Measurements from ENCODE around the gene XIRP1.

The XIRP1 gene

DNA sequence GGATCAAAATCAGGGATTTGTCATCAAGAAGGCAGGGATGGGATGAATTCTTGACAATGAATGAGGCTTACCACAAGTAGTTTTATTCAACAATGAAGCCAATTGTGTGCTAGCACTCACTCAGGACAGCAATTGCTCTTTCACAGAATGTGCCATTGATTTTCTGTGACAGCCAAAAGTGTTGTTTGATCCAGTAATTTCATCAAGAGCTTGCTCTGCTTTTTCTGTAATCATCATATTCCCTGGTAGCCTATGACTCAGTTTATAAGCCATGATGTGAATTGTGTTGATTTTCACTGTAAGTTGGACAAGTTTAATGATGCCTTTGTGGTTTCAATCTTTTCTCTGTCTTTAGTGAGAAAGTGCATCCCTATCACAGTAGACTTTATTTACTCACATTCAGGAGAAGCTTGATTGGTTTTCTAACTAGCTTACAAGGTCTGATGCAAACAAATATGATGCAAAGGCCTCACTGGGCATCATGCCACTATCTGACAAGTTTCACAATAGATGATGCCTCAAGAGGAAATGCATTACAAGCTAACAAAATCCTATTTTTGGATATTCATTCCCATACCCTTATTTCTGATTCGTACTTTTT lies 25.4 kb downstream of the XIRP1 start:
- DNase-seq (ENCODE audit: low spot score): no peak
- FAIRE-seq: no peak

DNA sequence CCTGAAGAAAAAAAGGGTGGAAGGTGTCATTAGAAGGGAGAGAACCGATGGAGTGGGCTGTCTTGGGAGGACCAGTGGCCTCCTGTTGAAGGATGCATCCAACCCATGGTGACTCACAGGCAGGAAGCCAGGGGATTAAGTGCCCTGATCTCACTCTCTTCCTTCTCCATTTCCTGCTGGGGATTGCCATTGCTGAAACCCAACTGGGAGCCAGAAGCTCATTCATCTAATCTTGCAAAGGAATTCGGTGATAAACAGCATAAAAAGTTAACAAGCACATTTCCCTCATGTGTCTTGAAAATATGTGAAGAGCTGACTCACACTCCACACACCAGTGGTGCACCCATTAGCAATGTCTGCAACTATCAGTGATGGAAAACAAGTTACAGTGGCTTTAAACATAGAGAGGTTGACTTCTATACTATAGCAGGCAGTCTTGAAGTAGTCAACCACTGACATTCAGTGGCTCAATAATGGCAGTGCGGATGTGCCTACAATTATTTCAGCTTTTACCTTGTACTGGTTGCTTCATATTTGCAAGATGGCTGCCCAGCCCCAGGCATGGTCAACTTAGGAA lies 26.2 kb downstream of the XIRP1 start:
- FAIRE-seq (no peak), DNase-seq (ENCODE audit: low spot score) (peak; percentile 75)

DNA sequence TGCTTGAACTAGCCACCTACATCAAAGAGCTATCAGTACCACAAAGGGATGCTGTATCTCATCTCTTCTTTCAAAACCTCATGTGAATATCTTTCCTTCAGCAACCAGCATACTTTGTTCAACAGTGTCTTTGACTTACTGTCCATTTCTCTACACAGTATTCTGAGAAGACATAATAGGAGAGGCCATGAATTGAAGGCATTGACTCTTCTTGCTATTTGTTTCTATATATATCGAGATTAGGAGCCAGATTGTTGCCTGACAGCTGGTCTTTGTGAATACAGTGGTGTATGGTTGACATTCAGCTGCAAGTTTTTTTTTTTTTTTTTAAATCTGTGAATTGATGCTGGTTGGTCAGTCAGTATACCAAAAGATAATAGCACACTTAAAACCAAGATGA lies 26.9 kb downstream of the XIRP1 start:
- DNase-seq (ENCODE audit: low spot score) (no peak), FAIRE-seq (no peak)

DNA sequence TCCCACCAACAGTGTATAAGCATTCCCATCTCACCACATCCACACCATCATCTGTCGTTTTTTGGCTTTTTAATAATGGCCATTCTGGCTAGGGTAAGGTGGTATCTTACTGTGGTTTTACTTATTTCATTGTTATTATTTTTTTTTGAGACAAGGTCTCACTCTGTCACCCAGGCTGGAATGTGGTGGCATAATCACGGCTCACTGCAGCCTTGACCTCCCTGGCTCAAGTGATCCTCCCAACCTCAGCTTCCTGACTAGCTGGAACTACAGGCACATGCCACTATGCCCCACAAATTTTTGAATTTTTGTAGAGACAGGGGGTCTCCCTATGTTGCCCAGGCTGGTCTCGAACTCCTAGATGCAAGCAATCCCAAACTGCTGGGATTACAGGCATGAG lies 28.0 kb downstream of the XIRP1 start:
- no peak for FAIRE-seq
- no peak for DNase-seq (ENCODE audit: low spot score)

DNA sequence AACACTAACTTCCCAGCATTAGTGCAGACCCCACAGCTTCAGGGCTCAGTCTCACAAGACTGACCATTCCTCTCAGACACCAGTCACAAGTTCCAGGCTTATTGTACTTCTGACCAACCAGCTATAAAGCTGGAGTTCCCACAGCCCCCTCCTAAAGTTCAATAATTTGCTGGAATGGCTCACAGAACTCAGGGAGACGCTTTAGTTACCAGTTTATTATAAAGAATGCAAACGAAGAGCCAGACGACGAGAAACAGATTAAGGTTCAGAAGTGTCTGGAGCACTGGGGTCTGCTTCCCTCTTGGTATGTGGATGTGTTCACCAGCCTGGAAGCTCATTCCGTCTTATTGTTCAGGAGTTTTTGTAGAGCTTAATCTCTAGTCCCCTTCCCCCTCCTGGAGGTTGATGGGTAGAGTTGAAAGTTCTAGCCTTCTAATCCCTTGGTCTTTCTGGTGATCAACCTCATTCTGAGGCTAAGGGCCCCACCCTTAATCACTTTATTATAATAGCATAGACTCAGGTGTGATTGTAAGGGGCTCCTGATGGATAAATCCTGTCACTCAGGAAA lies 34.2 kb downstream of the XIRP1 start:
- DNase-seq (ENCODE audit: low spot score) (no peak), FAIRE-seq (no peak)

DNA sequence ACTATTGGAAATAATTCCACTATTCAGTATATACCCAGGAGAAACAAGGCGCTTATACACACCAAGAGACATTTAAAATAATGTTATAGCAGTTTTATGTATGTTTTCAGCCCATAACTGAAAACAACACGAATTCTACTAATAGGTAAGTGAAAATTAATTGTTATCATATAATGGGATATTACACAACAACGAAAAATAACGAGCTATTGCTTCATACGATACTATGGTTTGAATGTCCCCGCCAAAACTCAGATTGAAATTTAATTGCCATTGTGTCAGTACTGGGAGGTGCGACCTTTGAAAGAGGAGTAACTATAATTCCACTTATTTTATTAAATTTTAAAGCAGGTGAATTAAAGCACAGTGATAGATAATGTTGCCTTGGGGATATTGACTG lies 35.0 kb downstream of the XIRP1 start:
- DNase-seq (ENCODE audit: low spot score) (no peak), FAIRE-seq (no peak)

DNA sequence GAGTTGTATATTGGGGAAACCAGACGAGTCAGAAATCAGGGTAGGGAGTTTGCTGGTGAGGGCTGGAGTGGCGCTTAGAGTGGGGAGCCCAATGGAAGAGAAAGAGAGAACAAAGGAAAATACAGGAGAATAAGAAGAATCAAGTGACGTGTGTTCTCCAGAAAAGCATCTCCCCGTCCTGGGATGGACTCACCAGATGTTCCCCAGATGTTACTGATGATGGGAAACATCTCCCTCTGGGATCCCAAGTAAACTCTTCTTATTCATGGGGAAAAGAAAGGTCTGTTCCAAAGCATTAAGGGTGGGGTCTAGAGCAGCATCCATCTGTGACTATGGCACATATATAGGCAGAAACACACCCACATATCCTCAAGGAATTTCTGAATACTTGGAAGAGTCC lies 36.0 kb downstream of the XIRP1 start:
- FAIRE-seq (no peak), DNase-seq (ENCODE audit: low spot score) (no peak)

DNA sequence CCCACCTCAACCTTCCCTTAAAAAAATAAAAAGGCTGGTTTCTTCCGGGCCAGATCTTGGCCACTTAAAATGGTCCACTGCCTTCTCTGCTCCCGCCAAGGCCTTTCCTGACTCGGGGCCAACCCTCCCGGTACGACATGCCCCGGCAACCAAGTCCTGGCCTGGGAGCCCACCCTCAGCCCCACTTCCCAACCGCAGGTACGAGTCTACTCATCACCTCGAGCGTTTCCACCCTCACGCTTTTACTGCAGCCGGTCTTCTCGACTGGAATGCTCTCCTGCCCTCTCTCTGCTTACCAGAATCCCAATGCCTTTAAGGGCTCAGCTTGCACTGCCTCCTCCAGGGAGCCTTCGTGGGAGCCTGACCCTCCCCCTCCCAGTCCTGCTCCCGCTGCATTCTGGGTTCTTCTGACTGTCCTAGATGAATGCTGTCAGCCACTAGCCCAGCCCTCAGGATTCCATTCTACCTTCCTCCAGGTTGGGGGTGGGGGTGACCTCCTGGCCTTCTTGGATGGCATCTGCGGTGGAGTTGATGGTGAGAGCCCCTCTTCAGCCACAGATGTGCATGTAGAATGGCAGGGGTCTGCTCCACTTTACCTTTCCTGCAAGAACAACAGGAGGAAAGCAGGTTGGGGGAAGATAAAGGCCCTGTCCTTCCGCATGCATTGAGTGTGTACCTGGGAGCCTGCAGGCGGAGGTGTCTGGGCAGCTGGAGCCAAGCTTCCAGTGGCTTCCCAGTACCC lies 37.9 kb downstream of the XIRP1 start:
- DNase-seq (ENCODE audit: low spot score): peak; percentile 87
- FAIRE-seq: no peak

DNA sequence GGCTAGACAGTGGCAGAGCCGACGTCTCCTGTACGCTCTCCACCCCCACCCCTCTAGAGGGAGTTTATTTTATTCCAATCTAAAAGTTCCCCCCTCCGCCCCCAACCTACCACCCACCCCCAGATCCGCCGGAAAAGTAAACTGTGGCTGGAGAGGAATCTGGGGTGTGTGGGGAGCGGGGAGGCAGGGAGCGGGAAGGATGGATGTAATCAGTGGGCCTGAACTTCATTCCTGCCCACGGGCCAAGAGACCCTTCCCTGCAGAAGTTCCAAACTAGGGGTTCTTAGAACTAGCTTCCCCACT lies 38.5 kb downstream of the XIRP1 start:
- no peak for FAIRE-seq
- no peak for DNase-seq (ENCODE audit: low spot score)

DNA sequence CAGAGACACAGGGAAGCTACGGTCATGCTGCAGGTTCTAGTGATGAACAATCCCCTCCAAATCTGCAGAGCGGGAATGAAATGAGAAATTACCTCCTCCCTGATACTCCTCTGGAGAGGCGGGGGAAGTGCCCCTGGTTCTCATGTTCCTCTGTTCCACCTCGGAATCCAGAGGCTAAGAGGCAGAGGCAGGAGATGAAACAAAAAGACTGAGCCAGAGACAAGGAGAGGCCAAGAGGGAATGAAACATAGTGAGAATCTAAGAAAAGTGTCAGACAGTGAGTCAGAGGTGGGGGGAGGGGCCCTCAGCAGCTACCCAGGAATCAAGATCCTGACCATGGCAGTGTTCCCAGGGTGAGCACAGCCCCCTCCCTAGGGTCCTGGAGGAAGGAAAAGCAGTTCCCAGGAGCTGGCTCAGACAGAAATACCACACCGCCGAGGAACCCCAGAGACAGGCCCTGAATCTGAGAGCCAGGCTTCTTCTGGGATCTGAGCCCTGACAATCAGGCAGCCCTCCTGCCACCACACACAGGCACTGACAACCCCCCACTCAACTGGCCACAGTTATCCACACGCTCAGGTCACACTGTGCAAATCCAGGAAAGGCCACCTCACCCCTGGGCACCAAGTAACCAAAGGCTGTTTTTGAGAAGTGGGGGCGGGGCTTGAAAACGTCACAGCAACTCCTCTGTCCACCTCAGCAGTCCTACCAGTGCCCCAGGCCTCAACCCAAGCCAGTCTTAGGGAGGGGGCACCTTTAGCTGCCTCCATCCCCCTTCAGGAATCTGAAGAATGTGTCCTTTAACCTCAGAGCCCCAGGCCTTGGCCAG lies 41.4 kb downstream of the XIRP1 start:
- peak; percentile 82 for DNase-seq (ENCODE audit: low spot score)
- no peak for FAIRE-seq

DNA sequence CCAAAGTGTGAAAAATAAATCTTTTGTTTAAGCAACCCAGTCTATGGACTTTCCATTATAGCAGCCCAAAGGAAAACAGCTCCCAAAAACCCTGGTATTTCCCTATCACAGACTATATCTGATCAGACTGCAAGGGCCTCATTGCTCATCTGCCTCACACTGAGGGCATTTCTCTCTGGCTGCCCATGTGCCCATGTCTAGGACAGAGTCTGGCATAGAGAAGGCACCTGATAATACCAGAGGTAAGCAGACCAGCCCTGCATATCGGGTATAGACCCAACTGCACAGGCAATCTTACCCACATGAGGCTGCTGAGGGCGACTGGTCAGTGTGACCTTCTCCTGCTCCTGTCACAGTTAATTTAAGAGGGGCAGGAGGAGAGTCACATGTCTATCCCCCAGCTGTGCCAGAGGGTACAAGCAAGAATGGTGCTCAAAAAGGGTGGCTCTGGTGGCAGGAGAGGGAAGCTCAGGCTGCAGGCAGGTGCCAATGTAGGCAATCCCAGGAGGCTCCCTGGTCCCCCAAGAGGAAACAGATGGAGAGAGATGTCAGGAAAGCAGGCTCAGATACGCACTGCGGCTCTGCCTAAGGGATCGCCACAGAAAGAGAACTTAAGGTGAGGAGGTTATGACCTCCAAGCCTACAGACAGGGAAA lies 42.1 kb downstream of the XIRP1 start:
- DNase-seq (ENCODE audit: low spot score): no peak
- no peak for FAIRE-seq

DNA sequence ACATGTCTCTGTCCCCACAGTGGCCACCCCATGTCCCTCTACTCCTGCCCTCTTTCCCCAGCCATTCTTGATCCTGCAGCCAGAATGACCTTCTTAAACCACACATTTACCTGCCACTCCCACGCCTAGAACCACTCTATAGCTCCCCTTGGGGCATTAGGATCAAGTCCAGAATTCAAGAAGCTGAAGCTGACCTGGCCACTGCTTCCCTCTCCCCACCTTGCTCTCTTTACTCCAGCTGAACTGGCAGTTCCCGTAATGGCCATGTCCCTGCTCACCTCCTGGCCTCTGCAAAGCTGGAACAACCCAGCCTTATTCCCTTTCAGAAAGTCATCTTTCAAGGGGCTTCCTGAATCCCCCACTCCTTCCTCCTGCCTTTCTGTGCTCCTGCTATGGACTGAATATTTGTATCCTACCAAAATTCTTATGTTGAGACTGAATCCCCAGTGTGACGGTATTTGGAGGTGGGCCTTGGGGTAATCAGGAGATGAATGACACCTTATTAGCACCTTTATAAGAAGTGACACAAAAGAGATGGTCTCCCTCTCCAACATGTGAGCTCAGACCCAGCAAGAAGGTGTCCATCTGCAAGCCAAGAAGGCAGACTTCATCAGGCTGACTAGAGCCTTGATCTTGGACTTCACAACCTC lies 42.8 kb downstream of the XIRP1 start:
- no peak for DNase-seq (ENCODE audit: low spot score)
- FAIRE-seq: no peak

DNA sequence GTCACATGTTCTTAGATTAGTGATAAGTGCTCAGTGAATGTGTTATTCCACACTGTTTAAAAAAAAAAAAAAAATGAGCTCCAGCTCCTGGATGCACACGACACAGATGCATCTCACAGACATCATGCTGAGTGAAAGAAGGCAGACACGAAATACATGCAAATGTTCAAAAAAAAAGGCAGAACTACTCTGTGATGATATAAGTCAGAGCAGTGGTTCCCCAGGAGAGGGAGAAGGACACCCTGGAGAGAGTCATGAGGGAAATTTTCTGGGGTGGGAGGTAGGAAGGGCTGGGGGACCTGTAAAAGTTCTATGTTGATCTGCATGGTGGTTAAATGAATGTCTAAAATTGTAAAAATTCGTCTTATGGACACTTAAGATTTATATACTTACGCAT lies 43.3 kb downstream of the XIRP1 start:
- DNase-seq (ENCODE audit: low spot score) (no peak), FAIRE-seq (no peak)

DNA sequence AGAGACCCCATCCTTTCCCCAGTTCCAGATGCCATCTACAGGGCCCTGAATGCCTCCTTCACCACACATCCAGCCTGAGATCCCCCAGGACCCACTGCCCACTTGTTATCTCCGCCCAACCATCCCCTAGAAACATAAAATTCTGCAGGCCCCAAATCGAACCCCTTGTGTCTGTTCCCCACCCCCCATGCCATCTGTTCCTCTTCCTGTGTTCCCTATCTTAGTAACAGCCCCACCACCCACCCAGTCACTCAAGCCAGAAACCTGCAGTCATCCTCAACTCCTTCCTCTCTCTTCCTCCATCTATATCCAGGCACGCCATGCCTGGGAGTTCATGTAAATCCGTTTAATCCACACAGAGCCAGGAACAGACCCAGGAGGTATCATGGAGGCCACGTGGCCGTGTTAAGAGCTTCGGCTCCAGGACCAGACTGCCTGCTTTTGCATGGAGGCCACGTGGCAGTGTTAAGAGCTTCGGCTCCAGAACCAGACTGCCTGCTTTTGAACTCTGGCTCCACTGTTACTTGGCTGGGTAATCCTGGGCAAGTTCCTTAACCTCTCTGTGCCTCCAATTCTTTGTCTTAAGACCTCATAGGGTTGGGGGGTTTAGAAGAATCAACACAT lies 43.8 kb downstream of the XIRP1 start:
- FAIRE-seq: no peak
- no peak for DNase-seq (ENCODE audit: low spot score)

DNA sequence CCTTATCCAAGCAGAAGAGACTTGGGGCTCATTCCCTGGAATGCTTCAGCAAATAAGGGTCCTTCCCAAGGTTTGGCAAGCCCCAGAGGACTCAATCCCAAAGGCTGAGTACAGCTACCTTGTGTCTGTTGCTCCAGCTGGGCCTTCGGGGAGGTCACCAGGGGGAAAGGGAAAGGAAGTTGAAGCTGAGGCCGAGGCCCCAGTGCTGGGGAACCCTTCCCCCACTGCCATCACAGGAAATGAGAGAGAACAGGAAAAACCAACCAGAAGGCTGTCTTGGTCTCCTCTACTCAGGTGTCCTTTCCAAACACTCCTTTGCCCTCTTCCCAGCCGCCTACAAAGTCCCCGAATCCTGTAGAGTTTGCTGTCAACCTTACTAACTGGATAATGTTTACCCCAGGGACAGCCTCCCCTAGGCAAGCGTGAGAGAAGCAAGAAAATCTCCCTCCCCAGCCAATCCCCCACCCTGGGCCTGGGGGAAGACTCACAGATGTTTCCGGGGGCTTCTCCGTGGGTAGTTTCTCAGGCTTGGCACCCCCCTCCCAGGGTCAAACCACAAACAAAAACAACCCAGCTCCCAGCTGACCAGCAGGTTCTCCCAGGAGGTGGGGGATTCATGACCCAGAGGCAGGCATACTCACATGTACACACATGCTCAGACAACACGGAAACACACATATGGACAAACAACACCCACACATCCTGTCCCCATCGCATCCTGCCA lies 44.5 kb downstream of the XIRP1 start:
- no peak for FAIRE-seq
- no peak for DNase-seq (ENCODE audit: low spot score)

DNA sequence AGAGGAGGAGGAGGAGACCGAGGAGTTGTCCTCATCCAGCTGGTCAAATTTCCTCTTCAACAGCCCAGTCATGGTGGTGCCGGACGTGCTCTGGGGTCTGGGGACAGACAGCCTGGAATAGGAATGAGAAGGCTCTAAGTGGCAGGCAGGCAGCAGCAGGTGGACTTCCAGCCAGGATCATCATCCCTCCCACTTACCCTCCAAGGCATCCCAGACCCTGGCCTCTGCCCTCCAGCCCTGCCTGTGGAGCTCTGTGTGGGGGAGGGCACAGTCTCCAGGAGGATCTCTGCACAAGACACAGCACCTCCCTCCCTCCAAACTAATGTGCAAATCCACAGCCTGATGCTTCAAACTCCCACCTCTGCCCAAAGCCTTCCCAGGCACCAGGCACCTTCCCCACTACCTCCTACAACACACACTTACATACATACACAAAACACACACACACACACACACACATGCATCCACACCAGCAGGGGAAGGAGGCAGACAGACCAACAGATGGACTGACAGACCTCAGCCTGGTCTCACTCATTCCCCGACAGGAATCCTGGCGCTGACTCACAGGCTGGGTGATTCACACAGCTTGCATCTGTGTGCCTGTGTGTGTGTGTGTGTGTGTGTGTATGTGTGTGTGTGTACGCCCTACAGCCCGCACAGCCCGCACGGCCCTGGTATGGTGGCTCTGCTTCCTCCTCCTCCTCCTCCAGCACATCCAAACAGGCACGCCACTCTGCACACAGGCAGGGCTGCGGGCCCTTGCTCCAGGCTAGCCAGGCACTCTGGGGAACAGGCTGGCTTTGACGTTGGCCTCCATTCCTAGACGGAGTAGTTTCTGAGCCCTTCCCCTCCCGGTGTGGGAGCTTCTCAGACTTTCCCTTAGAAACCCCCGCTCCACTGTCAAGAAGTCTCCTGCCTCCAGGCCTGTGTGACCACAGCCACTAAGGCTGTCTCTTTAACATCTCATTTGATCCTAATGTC lies 45.5 kb downstream of the XIRP1 start:
- DNase-seq (ENCODE audit: low spot score): peak; percentile 81
- FAIRE-seq: peak; percentile 93

DNA sequence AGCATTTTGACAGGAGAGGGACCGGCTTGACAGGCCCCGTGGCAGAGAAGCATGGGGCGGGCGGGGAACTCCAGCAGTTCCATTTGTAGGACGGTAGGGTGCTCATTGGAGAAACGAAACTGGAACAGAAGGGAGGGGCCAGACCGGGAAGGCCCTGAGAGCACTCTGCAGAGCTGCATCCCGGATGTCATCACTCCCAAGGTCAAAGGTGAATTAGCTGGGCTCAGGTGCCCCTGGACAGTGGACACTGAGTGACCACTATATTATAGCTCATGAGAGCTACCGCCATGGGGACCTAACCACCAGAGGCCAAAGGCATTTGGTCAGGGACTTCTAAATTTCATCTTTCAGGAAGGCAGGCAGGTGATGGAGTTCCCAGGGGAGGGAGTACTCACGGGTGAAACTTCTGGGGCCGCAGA lies 46.3 kb downstream of the XIRP1 start:
- FAIRE-seq (no peak), DNase-seq (ENCODE audit: low spot score) (no peak)

DNA sequence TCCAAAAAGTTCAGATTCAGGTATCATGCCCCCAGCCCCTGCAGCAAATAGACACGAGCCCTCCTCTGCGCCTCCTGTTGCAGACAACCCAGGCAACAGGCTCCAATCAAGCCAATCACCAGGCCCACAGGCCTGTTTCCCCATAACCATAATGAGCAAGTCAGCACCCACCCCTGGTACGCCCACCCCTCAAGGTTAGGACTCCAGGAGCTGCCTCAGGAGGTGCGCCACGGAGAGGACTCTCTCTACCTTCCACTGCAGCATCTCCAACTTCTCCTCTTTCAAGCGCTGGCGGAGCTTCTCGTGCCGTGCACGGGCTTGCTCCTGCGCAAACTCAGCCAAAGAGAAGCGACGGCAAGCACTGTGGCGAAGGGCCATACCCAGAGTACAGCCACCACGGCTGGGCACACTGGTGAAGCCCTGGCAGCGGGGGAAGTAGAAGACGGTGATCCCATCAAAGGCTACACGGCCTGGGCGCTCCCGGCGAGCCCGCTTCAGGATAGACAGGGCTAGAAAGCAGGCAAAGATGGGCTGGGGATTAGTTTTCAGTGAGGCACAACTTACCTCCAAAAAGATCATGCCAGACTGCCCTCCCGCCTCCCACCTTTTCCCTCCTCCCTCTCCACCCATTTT lies 47.5 kb downstream of the XIRP1 start:
- DNase-seq (ENCODE audit: low spot score) (no peak), FAIRE-seq (no peak)
